WI38 (cell line): ENCODE measurements around the gene PTP4A2.

Experiments
- H3K4me3 ChIP-seq: 2 replicates; pipeline ENCODE4 v1.5.1; 2011; ENCODE audit warnings: low read depth, mild to moderate bottlenecking, control low read depth, low read length
- CTCF ChIP-seq: IDR thresholded peaks from 2 replicates; pipeline ENCODE4 v1.5.1; 2012; ENCODE audit warnings: low read depth, mild to moderate bottlenecking, control low read depth, low read length

The PTP4A2 gene

DNA sequence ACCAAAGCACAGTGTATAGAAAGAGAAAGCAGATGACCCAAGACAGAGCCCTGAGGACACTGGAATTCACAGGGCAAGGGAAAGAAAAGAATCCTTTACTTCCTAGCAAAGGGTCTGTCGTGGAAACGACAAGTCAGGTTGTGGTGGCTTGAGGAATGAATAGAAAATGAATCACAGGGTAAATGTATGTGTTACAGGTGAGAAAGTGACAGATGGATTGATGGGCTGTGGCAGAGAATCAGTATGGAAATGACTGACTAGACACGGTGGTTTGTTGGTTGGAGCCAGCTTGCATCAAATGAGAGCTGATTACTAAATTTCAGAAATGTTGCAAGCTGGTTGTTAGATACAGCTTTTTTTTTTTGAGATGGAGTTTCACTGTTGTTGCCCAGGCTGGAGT, 46.9 kb downstream of the PTP4A2 start:
- no peak for TF ChIP-seq CTCF
- no peak overlapping the region for H3K4me3 ChIP-seq

DNA sequence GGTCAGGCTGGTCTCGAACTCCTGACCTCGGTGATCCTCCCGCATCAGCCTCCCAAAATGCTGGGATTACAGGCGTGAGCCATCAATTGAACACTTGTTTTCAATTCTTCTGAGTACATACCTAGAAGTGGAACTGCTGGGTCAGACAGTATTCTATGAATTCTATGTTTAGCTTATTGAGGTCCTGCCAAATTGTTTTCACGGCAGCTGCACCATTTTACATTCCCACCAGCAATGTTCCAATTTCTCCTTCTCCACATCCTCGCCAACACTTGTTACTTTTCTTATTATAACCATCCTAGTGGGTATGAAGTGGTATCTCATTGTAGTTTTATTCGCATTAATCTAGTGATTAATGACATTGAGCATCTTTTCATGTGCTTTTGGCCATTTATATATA, 49.9 kb downstream of the PTP4A2 start:
- H3K4me3 ChIP-seq, result no peak overlapping the region
- no peak for TF ChIP-seq CTCF

GRCh38 chr1:31886866-31887265, 51.3 kb downstream of the PTP4A2 start:
- H3K4me3 ChIP-seq, result no peak overlapping the region
- TF ChIP-seq CTCF, result no peak

DNA sequence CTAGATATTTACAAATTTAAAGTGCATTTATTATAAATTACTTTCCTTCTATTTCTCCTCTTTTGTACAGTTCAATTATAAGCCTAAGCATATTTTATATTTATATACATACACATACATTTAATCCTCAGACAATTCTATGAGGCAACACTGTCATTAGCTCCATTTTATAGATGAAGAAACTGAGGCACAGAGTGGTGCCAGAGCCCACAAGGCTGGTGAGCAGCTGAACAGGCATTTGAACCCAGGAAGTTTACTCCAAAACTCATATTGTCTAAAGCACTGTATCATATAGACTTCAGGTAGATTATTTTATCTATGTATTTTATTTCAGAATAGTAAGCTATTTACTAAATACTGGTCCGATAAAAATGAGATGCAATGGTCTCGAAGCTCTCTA, 52.3 kb downstream of the PTP4A2 start:
- no peak for TF ChIP-seq CTCF
- H3K4me3 ChIP-seq, result no peak overlapping the region

GRCh38 chr1:31883357-31883942, 54.7 kb downstream of the PTP4A2 start:
- H3K4me3 ChIP-seq, result no peak overlapping the region
- TF ChIP-seq CTCF, result no peak

GRCh38 chr1:31881688-31882000, 56.5 kb downstream of the PTP4A2 start:
- no peak for TF ChIP-seq CTCF

GRCh38 chr1:31880957-31881687, 57.0 kb downstream of the PTP4A2 start:
- no peak for TF ChIP-seq CTCF
- no peak overlapping the region for H3K4me3 ChIP-seq

More at GRCh38 chr1:31881688-31882000, 56.5 kb downstream of the PTP4A2 start:
- H3K4me3 ChIP-seq, result no peak overlapping the region
